Loucy (cell line): ENCODE results near the gene ASXL1.

Experiments
- H2AFZ ChIP-seq: fragments of 200-600 bp; sonication (generic); 2 replicates; pipeline ENCODE4 v1.6.0; 2016; ENCODE audit warnings: antibody characterized with exemption, mild to moderate bottlenecking, low read length, moderate library complexity
- H3F3A ChIP-seq: fragments of 200-600 bp; 2 replicates; pipeline ENCODE4 v1.6.0; 2016; ENCODE audit warnings: antibody characterized with exemption, low read depth, mild to moderate bottlenecking
- H3K27me3 ChIP-seq: fragments of 200-600 bp; sonication (generic); 2 replicates; pipeline ENCODE4 v1.6.1; 2014; ENCODE audit warnings: low read length, mild to moderate bottlenecking; ENCODE audit not compliant: insufficient read depth, poor library complexity, severe bottlenecking
- H3K36me3 ChIP-seq: fragments of 200-600 bp; sonication (generic); 2 replicates; pipeline ENCODE4 v1.6.1; 2016; ENCODE audit warnings: low read length; ENCODE audit not compliant: insufficient read depth
- H3K4me1 ChIP-seq: fragments of 200-600 bp; sonication (generic); 2 replicates; pipeline ENCODE4 v1.5.1; 2014; ENCODE audit warnings: low read length, mild to moderate bottlenecking; ENCODE audit not compliant: insufficient read depth, poor library complexity, severe bottlenecking
- H3K4me2 ChIP-seq: fragments of 200-600 bp; sonication (generic); 2 replicates; pipeline ENCODE4 v1.6.0; 2014; ENCODE audit warnings: antibody characterized with exemption, low read length, low read depth, mild to moderate bottlenecking; ENCODE audit not compliant: poor library complexity, severe bottlenecking
- H3K4me3 ChIP-seq: fragments of 200-600 bp; sonication (generic); 2 replicates; pipeline ENCODE4 v1.5.1; 2014; ENCODE audit warnings: low read length, mild to moderate bottlenecking, mixed read lengths; ENCODE audit not compliant: poor library complexity, severe bottlenecking
- H3K79me2 ChIP-seq: fragments of 200-600 bp; sonication (generic); 2 replicates; pipeline ENCODE4 v1.6.1; 2014; ENCODE audit warnings: low read length; ENCODE audit not compliant: insufficient read depth
- H3K9ac ChIP-seq: fragments of 200-600 bp; sonication (generic); 2 replicates; pipeline ENCODE4 v1.6.0; 2014; ENCODE audit warnings: mild to moderate bottlenecking, low read depth, low read length, moderate library complexity; ENCODE audit not compliant: poor library complexity, severe bottlenecking
- H3K9me2 ChIP-seq: fragments of 200-600 bp; sonication (generic); replicated peaks from 2 replicates; pipeline ENCODE4 v1.6.1; 2016; ENCODE audit warnings: low read depth, low read length, mixed read lengths
- H3K9me3 ChIP-seq: fragments of 200-600 bp; sonication (generic); 2 replicates; pipeline ENCODE4 v1.6.1; 2014; ENCODE audit warnings: mild to moderate bottlenecking, antibody characterized with exemption, low read length, low read depth; ENCODE audit not compliant: insufficient read depth
- H4K20me1 ChIP-seq: fragments of 200-600 bp; sonication (generic); 2 replicates; pipeline ENCODE4 v1.6.0; 2014; ENCODE audit warnings: antibody characterized with exemption, low read length, mild to moderate bottlenecking; ENCODE audit not compliant: insufficient read depth, poor library complexity, severe bottlenecking
- EZH2phosphoT487 ChIP-seq: fragments of 200-600 bp; IDR thresholded peaks from 2 replicates; pipeline ENCODE4 v1.6.1; 2018; ENCODE audit warnings: antibody characterized with exemption, mild to moderate bottlenecking, moderate library complexity, borderline replicate concordance
- TF ChIP-seq, protein P1 (sequence below): fragments of 200-600 bp; sonication (generic); conservative IDR thresholded peaks from 2 replicates; pipeline ENCODE4 v1.5.1; 2014; ENCODE audit warnings: mild to moderate bottlenecking, antibody characterized with exemption, low read length

ASXL1 gene

DNA sequence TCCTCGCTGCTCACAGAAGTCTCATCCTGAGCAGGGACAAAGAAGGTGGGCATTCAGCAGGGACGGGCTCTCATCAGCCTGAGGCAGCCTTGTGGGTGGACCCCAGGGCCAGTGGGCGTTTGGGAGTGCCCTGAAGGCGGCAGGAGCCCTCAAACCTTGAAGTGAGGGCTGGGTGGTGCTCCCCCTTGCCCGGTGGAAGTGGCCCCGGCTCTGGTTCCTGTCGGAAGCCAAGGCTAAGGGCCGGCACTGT, 116.5 kb downstream of the ASXL1 start:
- peaks cover 98% of the 10 kb centered on the region for H4K20me1 ChIP-seq
- no peak overlapping the region for H3K4me3 ChIP-seq
- no peaks in the 10 kb centered on the region for H3K9me2 ChIP-seq
- peaks cover 100% of the 10 kb centered on the region for H3K79me2 ChIP-seq
- H3K9ac ChIP-seq: no peak overlapping the region
- TF ChIP-seq, protein P1, sequence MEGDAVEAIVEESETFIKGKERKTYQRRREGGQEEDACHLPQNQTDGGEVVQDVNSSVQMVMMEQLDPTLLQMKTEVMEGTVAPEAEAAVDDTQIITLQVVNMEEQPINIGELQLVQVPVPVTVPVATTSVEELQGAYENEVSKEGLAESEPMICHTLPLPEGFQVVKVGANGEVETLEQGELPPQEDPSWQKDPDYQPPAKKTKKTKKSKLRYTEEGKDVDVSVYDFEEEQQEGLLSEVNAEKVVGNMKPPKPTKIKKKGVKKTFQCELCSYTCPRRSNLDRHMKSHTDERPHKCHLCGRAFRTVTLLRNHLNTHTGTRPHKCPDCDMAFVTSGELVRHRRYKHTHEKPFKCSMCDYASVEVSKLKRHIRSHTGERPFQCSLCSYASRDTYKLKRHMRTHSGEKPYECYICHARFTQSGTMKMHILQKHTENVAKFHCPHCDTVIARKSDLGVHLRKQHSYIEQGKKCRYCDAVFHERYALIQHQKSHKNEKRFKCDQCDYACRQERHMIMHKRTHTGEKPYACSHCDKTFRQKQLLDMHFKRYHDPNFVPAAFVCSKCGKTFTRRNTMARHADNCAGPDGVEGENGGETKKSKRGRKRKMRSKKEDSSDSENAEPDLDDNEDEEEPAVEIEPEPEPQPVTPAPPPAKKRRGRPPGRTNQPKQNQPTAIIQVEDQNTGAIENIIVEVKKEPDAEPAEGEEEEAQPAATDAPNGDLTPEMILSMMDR: no peak
- no peak for TF ChIP-seq EZH2phosphoT487
- H3K36me3 ChIP-seq: peaks cover 58% of the 10 kb centered on the region; the same call in 1 of the 2 replicates
- no peaks in the 10 kb centered on the region for H3K9me3 ChIP-seq
- no peaks in the 10 kb centered on the region for H3K27me3 ChIP-seq
- no peaks in the 10 kb centered on the region for H3F3A ChIP-seq
- H3K4me2 ChIP-seq: no peak overlapping the region
- peaks cover 30% of the 10 kb centered on the region for H3K4me1 ChIP-seq
- no peak overlapping the region for H2AFZ ChIP-seq

DNA sequence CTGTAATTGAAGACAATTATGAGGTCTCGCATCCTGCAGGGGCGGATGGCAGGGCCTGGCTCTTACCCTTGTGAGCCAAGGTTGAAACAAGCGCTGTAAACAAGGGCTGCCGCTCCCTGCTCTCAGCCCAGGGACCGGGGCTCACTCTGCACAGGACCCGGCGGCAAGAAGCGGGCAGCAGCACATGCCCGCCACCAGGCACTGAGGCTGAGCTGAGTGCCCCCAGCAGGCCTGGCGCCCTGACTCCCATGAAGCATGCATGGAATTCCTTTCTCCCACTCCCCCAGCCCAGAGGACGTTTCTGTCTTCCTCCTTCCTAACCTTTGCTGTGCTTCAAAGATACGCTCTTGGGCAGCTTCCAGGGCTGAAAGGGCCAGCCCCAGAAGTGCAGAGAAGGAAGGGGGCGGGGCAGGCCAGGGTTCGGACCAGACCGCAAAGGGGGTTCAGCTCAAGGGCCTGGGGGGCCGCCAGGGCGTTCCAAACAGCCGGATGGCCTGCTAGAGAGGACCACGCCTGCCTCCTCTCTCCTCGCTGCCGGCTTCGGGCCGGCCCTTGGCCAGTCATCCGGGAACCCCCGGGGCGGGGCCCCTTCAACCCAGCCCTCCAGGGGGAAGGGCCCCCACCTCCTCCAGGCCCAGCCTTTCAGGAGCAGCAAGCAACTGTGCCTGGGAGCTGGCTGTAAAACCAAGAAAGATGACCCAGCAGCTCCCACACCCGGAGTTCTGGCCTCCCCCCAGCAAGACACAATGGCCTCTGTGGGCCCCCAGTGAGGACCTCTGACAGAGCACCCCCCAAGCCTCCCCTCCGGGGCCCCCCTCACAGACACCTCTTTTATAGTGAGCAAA, 117.1 kb downstream of the ASXL1 start:
- H3K4me1 ChIP-seq: peaks cover 36% of the 10 kb centered on the region

DNA sequence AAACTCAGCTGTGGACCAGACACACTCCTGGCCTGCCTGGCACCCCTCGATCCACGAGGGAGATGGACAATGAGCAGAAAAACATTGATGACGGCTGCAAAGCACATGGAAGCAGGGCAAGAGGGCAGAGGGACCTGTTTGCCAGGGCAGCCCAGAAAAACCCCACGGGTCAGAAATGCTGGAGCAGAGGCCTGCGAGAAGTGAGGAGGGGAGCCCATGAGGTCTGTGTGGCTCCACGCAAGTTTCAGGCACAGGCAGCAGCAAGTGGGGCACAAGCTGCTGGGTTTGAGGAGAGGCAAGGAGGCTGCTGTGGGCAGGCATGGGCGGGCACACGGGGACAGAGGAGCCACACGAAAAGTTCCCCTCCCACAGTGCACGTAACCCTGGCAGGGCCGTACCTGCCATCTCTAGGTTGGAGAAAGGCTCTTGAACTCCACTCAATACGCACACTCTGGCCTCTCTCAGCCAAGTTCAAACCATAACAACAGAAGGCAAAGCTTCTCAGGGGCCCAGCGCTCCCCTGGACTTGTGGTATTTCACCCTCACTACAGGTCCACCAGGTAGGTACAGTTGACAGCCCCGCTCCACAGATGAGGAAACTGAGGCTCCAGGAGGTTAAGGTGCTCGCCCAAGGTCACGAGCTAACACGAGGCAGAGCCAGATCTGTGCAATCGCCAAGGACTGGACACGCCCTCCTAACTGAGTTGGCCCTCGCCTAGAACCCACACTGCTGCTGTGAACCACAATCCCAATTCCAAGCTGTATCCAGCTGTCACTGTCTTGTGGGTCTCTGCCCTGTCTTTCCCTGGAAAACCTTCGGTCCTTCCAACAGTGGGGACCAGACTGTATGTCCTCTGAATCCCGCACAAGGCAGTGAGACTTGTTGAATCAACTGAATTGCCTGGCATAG, 118.8 kb downstream of the ASXL1 start:
- H3K9me2 ChIP-seq: no peaks in the 10 kb centered on the region
- peak overlapping the region; percentile 93 for H3K4me2 ChIP-seq
- H4K20me1 ChIP-seq: peaks cover 100% of the 10 kb centered on the region
- peak overlapping the region; percentile 9 for H3K9ac ChIP-seq
- no peaks in the 10 kb centered on the region for H3K9me3 ChIP-seq
- peak overlapping the region; percentile 6 for H3K4me3 ChIP-seq
- peaks cover 100% of the 10 kb centered on the region for H3K79me2 ChIP-seq
- H3K27me3 ChIP-seq: no peaks in the 10 kb centered on the region
- H3F3A ChIP-seq: no peaks in the 10 kb centered on the region
- TF ChIP-seq, protein P1: no peak
- TF ChIP-seq EZH2phosphoT487: no peak
- peaks cover 52% of the 10 kb centered on the region for H3K4me1 ChIP-seq
- H3K36me3 ChIP-seq: peaks cover 37% of the 10 kb centered on the region; the same call in 1 of the 2 replicates
- H2AFZ ChIP-seq: no peak overlapping the region

More for the DNA sequence above, 117.1 kb downstream of the ASXL1 start:
- H3K9ac ChIP-seq: no peak overlapping the region
- H3K4me3 ChIP-seq: no peak overlapping the region
- H3F3A ChIP-seq: no peaks in the 10 kb centered on the region
- H3K36me3 ChIP-seq: peaks cover 53% of the 10 kb centered on the region; the same call in 1 of the 2 replicates
- H3K4me2 ChIP-seq: no peak overlapping the region
- no peak overlapping the region for H2AFZ ChIP-seq
- no peak for TF ChIP-seq EZH2phosphoT487
- TF ChIP-seq, protein P1: no peak
- no peaks in the 10 kb centered on the region for H3K9me2 ChIP-seq
- H3K27me3 ChIP-seq: no peaks in the 10 kb centered on the region
- peaks cover 98% of the 10 kb centered on the region for H4K20me1 ChIP-seq
- H3K79me2 ChIP-seq: peaks cover 100% of the 10 kb centered on the region
- no peaks in the 10 kb centered on the region for H3K9me3 ChIP-seq
